Measurements from ENCODE around the gene GRIPAP1. TPM values are rescaled to one million over a fixed set of nuclear protein-coding genes. Genes with fewer than 3 reads are reported as not detected.

The GRIPAP1 gene
- total RNA-seq, 1 experiment from 2014 or later = 51.0 TPM

- H3K4me3 ChIP-seq (ENCODE audit: low read depth in 2 of 2, low read length in 2 of 2) = peak overlapping the region; percentile 38 to 73; a peak in 3 of 4 replicates
- in situ Hi-C loops (cut with HindIII; ENCODE audit: low pct_unique_long_range_greater_than_20kb, low sequenced_read_pairs) (no loop called here), intact Hi-C loops (cut with micrococcal nuclease; ENCODE audit: unreplicated experiment) (loop anchor here (10.0 kb wide), 1 partner anchor 65 kb away; the partner anchor contains the start of gene KCND1)
- H3K9me3 ChIP-seq (ENCODE audit: control insufficient read depth, insufficient read depth, low read depth, low read length) = no peaks in the 10 kb centered on the region
- H3K4me1 ChIP-seq (ENCODE audit: control insufficient read depth, insufficient read depth, low read length) = peaks cover 18% of the 10 kb centered on the region
- no peaks in the 10 kb centered on the region for H3K27me3 ChIP-seq (ENCODE audit: control insufficient read depth, insufficient read depth, low read length)
- H3K36me3 ChIP-seq (ENCODE audit: control insufficient read depth, insufficient read depth, low read length) = no peaks in the 10 kb centered on the region; the same call in 1 of the 2 replicates
- ChIA-PET POLR2A (interaction anchor here (0.7 kb wide), 2 partner anchors 49 to 411 kb away, joined by 3 to 10 read pairs; no protein-coding TSS in a partner anchor), CTCF (no interaction called here)
- no TSS peak for BruUV-seq (replicated peaks)
- TF ChIP-seq TCF7L2 (IDR thresholded peaks at IDR 0.05; ENCODE audit: low read depth, low read length) = no peak
- TF ChIP-seq SIN3A (IDR thresholded peaks at IDR 0.05; ENCODE audit: borderline replicate concordance, insufficient read depth, low read depth, low read length) = no peak
- no peak for TF ChIP-seq REST (IDR thresholded peaks at IDR 0.05; ENCODE audit: insufficient read depth in 1 of 2, low read depth in 2 of 2, low read length in 1 of 2)
- TF ChIP-seq POLR2AphosphoS5 (IDR thresholded peaks at IDR 0.05; ENCODE audit: low read depth, low read length) = no peak
- TF ChIP-seq CTCF (IDR thresholded peaks at IDR 0.05) = no peak
- no peak for ATAC-seq
- peak overlapping the region; percentile 57 for H3K27ac ChIP-seq (ENCODE audit: low read length)
- DNase-seq (ENCODE audit: low read depth, low spot score) = no peak
These were observed 37.7 kb upstream of the GRIPAP1 start for GRCh38 chrX:49039598-49040375.

- intact Hi-C loops (cut with micrococcal nuclease; ENCODE audit: unreplicated experiment) (no loop called here), in situ Hi-C loops (cut with HindIII; ENCODE audit: low pct_unique_long_range_greater_than_20kb, low sequenced_read_pairs) (no loop called here)
- H3K4me3 ChIP-seq (ENCODE audit: low read depth in 2 of 2, low read length in 2 of 2) = no peak overlapping the region
- H3K9me3 ChIP-seq (ENCODE audit: control insufficient read depth, insufficient read depth, low read depth, low read length) = no peaks in the 10 kb centered on the region
- H3K27ac ChIP-seq (ENCODE audit: low read length) = no peak overlapping the region
- H3K27me3 ChIP-seq (ENCODE audit: control insufficient read depth, insufficient read depth, low read length) = no peaks in the 10 kb centered on the region
- ATAC-seq = no peak
- POLR2A ChIA-PET = no interaction called here
- no peaks in the 10 kb centered on the region; the same call in 1 of the 2 replicates for H3K36me3 ChIP-seq (ENCODE audit: control insufficient read depth, insufficient read depth, low read length)
- DNase-seq (ENCODE audit: low read depth, low spot score) = no peak
- TF ChIP-seq REST (IDR thresholded peaks at IDR 0.05; ENCODE audit: insufficient read depth in 1 of 2, low read depth in 2 of 2, low read length in 1 of 2) = no peak
- no peak for TF ChIP-seq POLR2AphosphoS5 (IDR thresholded peaks at IDR 0.05; ENCODE audit: low read depth, low read length)
- TF ChIP-seq TCF7L2 (IDR thresholded peaks at IDR 0.05; ENCODE audit: low read depth, low read length) = no peak
- CTCF ChIA-PET = no interaction called here
- no TSS peak for BruUV-seq (replicated peaks)
- peaks cover 14% of the 10 kb centered on the region; the same call in 1 of the 2 replicates for H3K4me1 ChIP-seq (ENCODE audit: control insufficient read depth, insufficient read depth, low read length)
These were observed 35.9 kb upstream of the GRIPAP1 start for GRCh38 chrX:49037883-49038475.
